Midbrain (tissue), 1 donor: ENCODE data around the gene COG7.
"Not testable (repeated sequence)": the region's sequence is repeated elsewhere in the genome, so short reads cannot be mapped to it uniquely, and the experiment has no call there.

ENCODE experiments used
- DNase-seq: peaks from one replicate; lab custom pipeline; 2025; lab: John Stamatoyannopoulos, UW

COG7 gene

GRCh38 chr16:23384878-23385277, 68.1 kb downstream of the COG7 start:
- no peak for DNase-seq

DNA sequence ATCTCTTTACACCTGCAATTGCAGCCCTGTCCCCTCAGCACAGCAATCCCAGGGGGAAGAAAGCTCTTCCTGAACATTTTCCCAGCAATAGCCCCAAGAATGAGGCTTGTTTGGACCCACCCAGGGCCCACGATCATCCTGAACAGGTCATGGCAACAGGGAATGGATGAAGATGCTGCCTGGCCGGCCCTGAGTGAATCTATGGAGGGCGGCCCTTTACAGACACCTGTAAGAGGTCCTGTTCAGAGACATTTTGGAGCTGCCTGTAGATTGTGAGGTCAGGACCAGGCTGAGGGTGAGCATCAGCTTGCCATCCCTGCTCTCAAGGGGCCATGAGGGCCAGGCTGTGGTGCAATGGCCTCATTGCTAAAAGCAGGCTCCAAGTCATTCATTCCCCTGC, 69.1 kb downstream of the COG7 start:
- DNase-seq = no peak

DNA sequence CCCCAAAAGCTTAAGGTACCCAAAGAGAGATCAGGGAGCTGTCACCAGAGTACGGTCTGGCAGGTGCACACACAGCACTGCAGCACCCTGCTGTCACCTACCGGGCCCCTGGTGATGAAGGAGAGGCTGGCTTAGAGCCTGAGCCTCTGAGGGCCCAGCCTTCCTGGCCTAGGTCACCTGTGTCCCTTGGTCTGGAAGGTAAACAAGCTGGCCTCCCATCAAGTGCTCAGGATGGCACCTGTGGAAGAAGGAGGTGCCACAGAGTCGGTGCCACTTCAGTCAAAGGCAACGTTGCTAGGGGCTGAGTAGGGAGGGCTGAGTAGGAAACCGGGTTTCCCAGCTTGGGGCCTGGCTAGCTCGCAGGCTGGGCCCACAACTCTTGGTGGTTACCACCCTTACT, 70.7 kb downstream of the COG7 start:
- no peak for DNase-seq

- DNase-seq = not testable (repeated sequence)
These were observed 71.3 kb downstream of the COG7 start for GRCh38 chr16:23381702-23382101.

DNA sequence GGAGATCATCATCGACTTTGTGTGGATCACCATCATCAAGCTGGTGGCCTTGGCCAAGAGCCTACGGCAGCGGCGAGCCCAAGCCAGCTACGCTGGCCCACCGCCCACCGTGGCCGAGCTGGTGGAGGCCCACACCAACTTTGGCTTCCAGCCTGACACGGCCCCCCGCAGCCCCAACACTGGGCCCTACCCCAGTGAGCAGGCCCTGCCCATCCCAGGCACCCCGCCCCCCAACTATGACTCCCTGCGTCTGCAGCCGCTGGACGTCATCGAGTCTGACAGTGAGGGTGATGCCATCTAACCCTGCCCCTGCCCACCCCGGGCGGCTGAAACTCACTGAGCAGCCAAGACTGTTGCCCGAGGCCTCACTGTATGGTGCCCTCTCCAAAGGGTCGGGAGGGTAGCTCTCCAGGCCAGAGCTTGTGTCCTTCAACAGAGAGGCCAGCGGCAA, 72.5 kb downstream of the COG7 start:
- no peak for DNase-seq

GRCh38 chr16:23379707-23380106, 73.3 kb downstream of the COG7 start:
- DNase-seq = no peak

GRCh38 chr16:23378921-23379320, 74.1 kb downstream of the COG7 start:
- DNase-seq = no peak

DNA sequence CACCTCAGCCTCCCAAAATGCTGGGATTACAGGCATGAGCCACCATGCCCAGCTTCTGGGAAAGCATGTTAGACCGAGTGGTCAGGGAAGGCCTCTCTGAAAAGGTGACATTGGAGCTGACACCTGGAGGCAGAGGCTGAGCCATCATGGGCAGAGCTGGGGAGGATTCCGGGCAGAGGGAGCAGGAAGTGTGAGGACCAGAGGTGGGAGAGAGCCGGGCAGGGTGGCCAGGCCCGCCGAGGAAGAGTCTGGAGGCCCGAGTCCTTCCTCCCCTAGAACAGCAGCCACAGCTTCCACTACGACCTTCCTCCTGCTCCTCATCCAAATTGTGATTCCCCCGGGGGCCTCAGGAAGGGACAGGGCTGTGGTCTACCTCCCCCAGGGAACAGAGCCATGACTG, 74.7 kb downstream of the COG7 start:
- no peak for DNase-seq

DNA sequence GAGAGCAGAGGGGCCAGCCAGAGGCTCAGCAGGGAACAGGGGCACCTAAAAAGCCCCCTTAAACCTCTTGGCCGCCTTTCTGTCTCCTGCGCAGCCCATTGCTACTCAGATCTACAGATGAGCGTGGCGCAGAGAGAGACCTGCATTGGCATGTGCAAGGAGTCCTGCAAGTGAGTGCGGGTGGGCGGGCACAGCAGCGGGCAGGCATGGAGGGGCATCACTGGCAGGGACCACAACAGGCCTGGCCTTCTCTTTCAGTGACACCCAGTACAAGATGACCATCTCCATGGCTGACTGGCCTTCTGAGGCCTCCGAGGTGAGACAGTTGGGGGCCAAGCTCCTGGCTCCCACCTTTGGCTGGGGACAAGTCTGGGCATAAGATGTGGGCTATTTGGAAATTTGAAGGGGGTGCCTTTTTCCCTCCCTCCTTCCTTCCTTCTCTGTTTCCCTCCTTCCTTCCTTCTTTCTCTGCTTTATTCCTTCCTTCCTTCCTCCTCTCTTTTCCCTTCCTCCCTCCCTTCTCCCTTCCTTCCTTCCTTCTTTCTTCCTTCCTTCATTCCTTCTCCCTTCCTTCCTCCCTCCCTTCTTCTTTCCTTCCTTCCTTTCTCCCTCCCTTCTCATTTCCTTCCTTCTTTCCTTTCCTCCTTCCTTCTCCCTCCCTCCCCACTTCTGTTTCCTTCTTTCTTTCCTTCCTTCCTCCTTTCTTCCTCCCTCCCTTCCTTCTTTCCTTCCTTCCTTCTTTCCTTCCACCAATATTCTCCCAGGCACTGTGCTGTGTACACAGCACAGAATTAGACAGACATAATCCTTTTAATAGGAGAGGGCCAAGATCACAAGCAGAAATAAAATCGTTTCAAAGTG, 75.7 kb downstream of the COG7 start:
- no peak for DNase-seq

- DNase-seq = no peak
These were observed 77.3 kb downstream of the COG7 start for GRCh38 chr16:23375643-23376042.

DNA sequence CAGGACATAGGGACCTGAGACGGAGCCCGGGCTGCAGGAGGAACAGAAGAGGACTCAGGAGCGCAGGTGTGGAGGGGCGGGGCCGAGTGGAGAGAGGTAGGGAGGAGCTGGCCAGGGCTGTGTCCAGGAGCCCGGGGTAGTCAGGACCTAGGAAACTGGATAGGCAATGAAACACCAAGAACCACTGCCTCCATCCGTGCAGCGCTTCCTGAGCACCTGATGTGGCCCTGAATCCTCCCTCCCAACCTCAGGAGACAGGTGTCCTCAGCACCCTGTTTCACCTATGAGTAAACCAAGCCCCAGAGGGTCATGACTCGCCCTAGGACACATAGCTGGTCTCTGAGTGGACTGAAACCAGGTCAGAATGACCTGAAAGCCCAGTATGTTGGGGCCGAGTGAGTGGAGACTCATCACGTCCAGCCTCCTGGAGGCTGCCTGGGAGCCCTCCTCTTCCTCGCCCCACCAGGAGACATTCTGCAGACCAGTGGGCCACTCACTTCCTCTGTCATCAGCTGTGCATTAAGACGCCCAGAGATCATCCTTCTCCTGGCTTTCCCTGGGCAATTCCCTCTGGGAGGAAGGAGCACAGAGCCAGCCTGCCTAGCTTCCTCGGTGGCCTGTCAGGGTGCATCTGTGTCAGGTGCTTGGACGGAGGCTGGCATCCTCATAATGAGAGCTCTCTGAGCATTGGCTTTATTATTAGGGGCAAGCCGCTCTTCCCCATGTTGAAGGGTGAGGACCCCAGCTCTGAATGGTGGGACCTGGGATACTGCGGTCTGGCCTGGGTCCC, 78.1 kb downstream of the COG7 start:
- no peak for DNase-seq

GRCh38 chr16:23373436-23374219, 79.4 kb downstream of the COG7 start:
- no peak for DNase-seq

DNA sequence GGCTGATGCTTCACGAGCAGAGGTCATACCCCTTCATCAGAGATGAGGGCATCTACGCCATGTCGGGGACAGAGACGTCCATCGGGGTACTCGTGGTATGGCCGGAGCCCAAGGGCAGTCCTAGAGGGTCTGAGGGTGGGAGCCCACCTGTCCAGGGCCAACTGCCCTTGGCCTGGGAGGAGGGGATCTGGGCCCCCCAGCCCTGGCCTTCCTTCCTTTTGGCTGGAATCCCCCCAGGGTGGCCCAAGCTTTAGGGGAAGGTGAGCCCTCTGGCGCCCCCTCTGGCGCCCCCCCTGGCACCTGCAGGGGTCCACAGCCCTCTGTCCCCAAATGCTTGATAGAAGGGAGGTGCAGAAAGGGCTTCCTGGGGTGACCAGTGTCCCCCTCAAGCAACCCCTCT, 81.6 kb downstream of the COG7 start:
- no peak for DNase-seq

GRCh38 chr16:23369416-23369815, 83.6 kb downstream of the COG7 start:
- no peak for DNase-seq

DNA sequence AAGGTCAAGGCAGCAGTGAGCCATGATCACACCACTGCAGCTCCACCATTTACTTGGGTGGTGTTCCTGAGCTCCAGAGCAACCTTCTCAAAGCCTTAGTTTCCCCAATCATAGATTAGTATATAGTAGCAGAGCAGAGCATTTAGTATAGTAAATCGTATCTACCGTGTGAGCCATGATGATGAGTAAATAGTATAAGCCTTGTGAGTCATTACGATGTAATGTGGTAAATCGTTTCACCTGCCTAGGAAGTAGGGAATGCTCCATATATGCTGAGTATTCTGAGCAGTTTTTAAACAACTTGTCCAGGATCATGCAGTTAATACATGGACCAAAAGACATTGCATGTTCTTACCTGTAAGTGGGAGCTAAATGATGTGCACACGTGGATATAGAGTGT, 84.5 kb downstream of the COG7 start:
- no peak for DNase-seq

- DNase-seq = no peak
These were observed 85.0 kb downstream of the COG7 start for GRCh38 chr16:23367988-23368387.

DNA sequence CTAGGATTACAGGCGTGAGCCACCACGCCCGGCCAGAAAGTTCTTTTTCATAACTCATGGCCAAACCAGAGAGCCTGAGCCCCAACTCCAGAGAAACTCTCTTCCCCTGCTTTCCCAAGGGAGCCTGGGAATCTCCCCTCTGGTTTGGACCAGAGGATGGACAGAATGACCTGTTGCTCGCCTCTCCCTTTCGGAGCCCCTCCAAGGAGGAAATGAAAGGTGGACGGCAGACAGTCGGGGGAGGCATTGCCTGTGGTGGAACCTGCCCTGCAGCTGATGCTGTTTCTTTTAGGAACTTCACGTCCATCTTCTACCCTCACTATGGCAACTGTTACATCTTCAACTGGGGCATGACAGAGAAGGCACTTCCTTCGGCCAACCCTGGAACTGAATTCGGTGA, 85.4 kb downstream of the COG7 start:
- DNase-seq = no peak

GRCh38 chr16:23366341-23366740, 86.6 kb downstream of the COG7 start:
- not testable (repeated sequence) for DNase-seq

GRCh38 chr16:23365602-23366240, 87.3 kb downstream of the COG7 start:
- DNase-seq = no peak

DNA sequence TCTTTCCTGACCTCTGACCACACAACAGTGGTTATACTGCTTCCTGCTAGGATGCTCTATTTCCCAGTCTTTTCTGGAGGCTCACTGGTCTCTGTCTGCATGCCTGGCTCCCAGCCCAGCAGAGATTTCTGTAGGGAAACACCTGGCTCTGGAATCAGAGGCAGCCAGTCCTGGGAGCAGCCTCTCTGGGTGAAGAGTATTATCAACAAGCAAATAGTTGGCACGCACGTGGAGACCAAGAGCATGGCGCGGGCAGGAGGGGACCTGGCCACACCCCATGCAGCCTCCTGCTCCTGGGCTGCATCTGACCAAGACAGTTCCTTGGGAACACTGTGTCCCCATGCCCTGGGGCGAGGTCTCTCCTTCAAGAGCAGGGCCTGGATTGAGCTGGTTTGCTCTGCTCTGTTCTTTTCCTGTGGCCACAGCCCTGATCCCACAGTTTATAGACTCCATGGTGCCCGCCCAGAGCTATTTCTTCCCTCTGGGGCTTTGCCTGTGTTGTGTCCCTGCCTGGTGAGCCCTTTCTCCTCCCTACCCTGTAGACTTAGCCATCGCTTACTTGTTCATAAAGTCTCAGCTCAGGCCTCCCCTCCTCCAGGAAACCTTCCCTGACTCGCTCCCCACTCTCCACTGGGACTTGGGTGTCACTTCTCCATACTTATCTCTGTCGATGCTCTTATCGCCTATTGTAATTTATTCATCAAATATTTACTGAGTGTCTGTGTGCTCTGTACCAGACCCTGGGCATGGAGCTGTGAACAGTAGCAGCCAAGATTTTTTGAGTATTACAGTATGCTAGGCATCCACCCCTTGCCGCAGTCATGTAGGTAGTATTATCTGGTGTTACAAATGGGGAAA, 90.3 kb downstream of the COG7 start:
- no peak for DNase-seq
